Transverse colon (tissue), 4 donors: ENCODE measurements around the gene UAP1L1. TPM values are rescaled to one million over a fixed set of nuclear protein-coding genes. Genes with fewer than 3 reads are reported as not detected.
A peak's percentile ranks its signal among the peaks of the same experiment; 100 is the strongest.

Experiments used
- DNase-seq: peaks from one replicate; pipeline ENCODE4 v3.0.0-alpha.2; 2019
- H3K27ac ChIP-seq, 4 donors: fragments of 200-600 bp; sonication (generic); 2 replicates each; pipeline ENCODE4 v1.5.1; 2016 to 2018; ENCODE audit warnings: inconsistent platforms in 4 of 4
- H3K27me3 ChIP-seq: fragments of 200-600 bp; sonication (generic); 2 replicates; pipeline ENCODE4 v1.5.1; 2017; ENCODE audit warnings: inconsistent platforms
- H3K36me3 ChIP-seq, 4 donors: fragments of 200-600 bp; sonication (generic); 2 replicates each; pipeline ENCODE4 v1.5.1; 2017 to 2019; ENCODE audit warnings: inconsistent platforms in 4 of 4
- H3K4me1 ChIP-seq, 4 donors: fragments of 200-600 bp; sonication (generic); 2 replicates each; pipeline ENCODE4 v1.5.1; 2017 to 2020; ENCODE audit warnings: inconsistent platforms in 4 of 4
- H3K4me3 ChIP-seq, 4 donors: fragments of 200-600 bp; sonication (generic); 1 replicate in 1 of 4; 2 replicates in 3 of 4; pipeline versions ENCODE4 v1.5.1 to v1.6.1; 2017 to 2019; ENCODE audit warnings: inconsistent platforms in 4 of 4
- H3K9me3 ChIP-seq, 2 donors: fragments of 200-600 bp; sonication (generic); 2 replicates each; pipeline ENCODE4 v1.5.1; 2017 to 2019; ENCODE audit warnings: inconsistent platforms in 2 of 2
- EP300 ChIP-seq: sonication (generic); formaldehyde crosslinking; IDR thresholded peaks from one replicate; pipeline ENCODE4 v1.6.1; 2017; ENCODE audit warnings: antibody characterized with exemption, low read depth
- POLR2A ChIP-seq: fragments of 450-650 bp; IDR thresholded peaks from one replicate; pipeline ENCODE4 v1.6.1; 2016; ENCODE audit warnings: antibody characterized with exemption, mild to moderate bottlenecking, moderate library complexity
- POLR2AphosphoS5 ChIP-seq, 3 donors: sonication (generic); formaldehyde crosslinking; IDR thresholded peaks; one replicate each; pipeline ENCODE4 v1.6.1; 2016; ENCODE audit warnings: antibody characterized with exemption in 3 of 3
- WGBS, 2 donors: methylation state at CpG; one replicate each; pipeline ENCODE4 v1.1.5; 2018; ENCODE audit warnings: low coverage in 1 of 2; 5-methylcytosine and 5-hydroxymethylcytosine counted together
- in situ Hi-C, 4 donors: fragments of 200-750 bp; cut with MboI; loops; one replicate each; pipeline versions ENCODE4 v1.15.0 to v1.15.1; 2017; ENCODE audit warnings: low sequenced_read_pairs in 3 of 4, low pct_ligation_motif_present in 1 of 4, low pct_unique_long_range_greater_than_20kb in 1 of 4
- intact Hi-C: fragments of 100-400 bp; cut with DNase I; formaldehyde crosslinking; loops from one replicate; pipeline ENCODE4 v1.15.1; 2023; ENCODE audit warnings: low total_unique reads
- total RNA-seq, 4 donors: library from RNA; depleted of rRNA; stranded (reverse); fragments of >200 nt; gene quantifications; one replicate each; pipeline ENCODE4 v1.1.0, GENCODE V29; 2016
- TF ChIP-seq, protein P1 (sequence below), 5 experiments: fragments of 200-600 bp in 3 of 5; fragments of 450-650 bp in 2 of 5; sonication (generic) in 3 of 5; IDR thresholded peaks; 1 replicate in 2 of 5; 2 replicates in 3 of 5; pipeline ENCODE4 v1.5.1; 2016 to 2017; ENCODE audit warnings: antibody characterized with exemption in 5 of 5, inconsistent platforms in 3 of 5, mild to moderate bottlenecking in 2 of 5, moderate library complexity in 1 of 5

UAP1L1 gene
- total RNA-seq, 4 donors from 2014 or later = 6.4 to 28.8 (median 11.7) TPM

DNA sequence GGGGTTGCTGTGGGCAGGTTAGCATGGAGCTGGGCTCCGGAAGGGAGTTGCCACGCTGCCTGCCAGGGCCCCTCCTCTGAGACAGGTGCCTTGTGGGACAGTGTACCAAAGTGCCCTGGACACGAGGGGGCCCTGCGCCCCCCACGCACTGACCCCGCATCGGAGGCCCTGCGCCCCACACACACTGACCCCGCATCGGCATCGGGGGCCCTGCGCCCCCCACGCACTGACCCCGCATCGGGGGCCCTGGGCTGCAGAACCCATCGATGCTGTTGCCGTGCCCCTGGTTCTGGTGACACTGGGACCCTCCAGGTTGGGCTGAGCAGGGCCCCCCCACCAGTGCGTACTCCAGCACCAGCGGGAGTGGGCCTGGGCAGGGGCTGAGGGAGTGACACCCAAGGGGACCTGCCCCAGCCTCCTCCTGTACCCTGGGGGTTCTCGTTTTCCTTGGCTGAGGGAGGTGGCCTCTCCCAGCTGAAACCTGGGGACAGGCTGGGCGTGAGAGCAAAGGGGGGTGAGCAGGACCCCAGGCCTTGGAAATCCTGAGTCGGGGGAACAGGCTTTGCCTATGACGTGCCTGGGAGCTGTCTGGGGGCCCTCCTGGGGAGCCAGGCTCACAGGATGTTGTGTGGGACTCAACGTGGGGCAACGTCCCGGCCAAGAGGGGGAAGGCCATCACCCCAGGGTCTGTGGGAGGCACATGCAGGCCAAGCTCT is 13.8 kb upstream of the UAP1L1 start:
- no peak for TF ChIP-seq POLR2AphosphoS5 (IDR thresholded peaks at IDR 0.05)
- TF ChIP-seq, protein P1, sequence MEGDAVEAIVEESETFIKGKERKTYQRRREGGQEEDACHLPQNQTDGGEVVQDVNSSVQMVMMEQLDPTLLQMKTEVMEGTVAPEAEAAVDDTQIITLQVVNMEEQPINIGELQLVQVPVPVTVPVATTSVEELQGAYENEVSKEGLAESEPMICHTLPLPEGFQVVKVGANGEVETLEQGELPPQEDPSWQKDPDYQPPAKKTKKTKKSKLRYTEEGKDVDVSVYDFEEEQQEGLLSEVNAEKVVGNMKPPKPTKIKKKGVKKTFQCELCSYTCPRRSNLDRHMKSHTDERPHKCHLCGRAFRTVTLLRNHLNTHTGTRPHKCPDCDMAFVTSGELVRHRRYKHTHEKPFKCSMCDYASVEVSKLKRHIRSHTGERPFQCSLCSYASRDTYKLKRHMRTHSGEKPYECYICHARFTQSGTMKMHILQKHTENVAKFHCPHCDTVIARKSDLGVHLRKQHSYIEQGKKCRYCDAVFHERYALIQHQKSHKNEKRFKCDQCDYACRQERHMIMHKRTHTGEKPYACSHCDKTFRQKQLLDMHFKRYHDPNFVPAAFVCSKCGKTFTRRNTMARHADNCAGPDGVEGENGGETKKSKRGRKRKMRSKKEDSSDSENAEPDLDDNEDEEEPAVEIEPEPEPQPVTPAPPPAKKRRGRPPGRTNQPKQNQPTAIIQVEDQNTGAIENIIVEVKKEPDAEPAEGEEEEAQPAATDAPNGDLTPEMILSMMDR (IDR thresholded peaks at IDR 0.05) = no peak
- no peak for TF ChIP-seq POLR2A
- TF ChIP-seq EP300 = no peak
- 81% methylated on average over 25 of the region's 26 CpGs; no CpG with 5 or more reads in 1 of the 2 donors for WGBS, 2 donors
- Histone ChIP-seq H3K4me3 (no peak overlapping the region), H3K27ac (no peak overlapping the region), H3K27me3 (no peaks in the 10 kb centered on the region), H3K9me3 (no peaks in the 10 kb centered on the region), H3K36me3 (no peaks in the 10 kb centered on the region), H3K4me1 (peaks cover 0 to 6% (median 4%) of the 10 kb centered on the region in 4 donors)
- DNase-seq = no peak
- intact Hi-C loops = no loop called here
- in situ Hi-C loops = no loop called here

DNA sequence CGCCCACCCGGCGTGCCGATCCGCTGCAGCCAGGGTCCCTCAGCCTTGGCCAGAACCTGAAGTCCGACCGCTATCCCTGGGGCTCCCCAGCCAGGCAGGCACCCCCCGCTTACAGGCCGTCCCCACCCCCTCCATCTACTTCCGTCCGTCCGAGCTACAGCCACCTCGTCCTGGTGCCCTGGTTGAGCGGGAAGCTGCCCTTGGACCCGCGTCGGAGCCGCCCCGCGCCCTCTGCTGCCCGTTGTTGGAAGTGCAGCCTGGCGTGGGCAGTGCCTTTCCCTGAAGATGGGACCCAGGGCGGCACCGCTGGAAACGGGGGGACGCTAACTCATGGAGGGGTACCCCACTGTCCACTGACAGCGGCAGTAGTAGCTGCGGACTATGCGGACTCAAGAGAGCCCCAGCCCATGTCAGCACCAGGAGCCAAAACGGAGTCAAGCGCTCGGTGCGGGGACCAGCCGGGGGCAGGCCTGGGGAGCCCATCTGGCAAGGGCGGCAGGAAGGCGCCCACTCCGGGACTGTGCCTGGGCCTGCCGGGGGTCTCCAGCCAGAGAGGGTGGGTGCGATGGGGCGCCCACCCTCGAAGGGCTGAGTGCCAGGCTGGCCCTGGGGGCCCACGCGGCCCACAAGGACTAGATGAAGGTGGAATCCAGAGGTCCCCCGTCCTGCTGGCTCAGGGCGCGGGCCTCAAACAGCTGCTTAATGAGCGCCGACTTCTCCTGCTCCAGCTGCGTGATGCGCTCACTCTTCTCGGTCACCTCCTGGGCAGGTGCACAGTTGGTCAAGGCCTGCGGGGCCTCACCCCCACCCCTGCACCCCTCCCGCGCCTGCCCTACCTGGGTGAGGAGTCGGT is 13.1 kb upstream of the UAP1L1 start:
- Histone ChIP-seq H3K27me3 (peaks cover 8% of the 10 kb centered on the region), H3K9me3 (no peaks in the 10 kb centered on the region), H3K4me3 (no peak overlapping the region), H3K36me3 (no peaks in the 10 kb centered on the region), H3K4me1 (peaks cover 3 to 14% (median 9%) of the 10 kb centered on the region in 4 donors), H3K27ac (no peak overlapping the region)
- 46% methylated on average over 46 of the region's 55 CpGs; no CpG with 5 or more reads in 1 of the 2 donors for WGBS, 2 donors
- in situ Hi-C loops (no loop called here), intact Hi-C loops (no loop called here)
- peak; percentile 75 for DNase-seq
- TF ChIP-seq, protein P1 (IDR thresholded peaks at IDR 0.05) = peak; percentile 97 to 99 (median 98)
- TF ChIP-seq POLR2A = no peak

DNA sequence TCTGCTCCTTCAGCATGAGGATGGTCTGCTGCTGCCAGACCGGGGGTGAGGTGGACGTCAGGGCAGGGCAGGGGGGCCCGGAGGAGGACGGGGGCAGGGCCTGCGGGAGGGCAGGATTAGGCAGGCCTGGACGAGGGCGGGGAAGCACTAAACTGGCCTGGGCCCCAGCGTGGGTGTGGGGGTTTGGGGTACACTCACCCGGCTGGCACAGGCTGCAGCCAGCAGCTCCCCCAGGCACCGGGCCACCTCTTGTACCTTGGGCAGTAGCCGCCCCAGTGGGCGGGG is 12.5 kb upstream of the UAP1L1 start:
- H3K4me1 ChIP-seq = peaks cover 3 to 20% (median 15%) of the 10 kb centered on the region in 4 donors
- TF ChIP-seq EP300 = no peak
- no peak for TF ChIP-seq POLR2AphosphoS5 (IDR thresholded peaks at IDR 0.05)
- TF ChIP-seq, protein P1 (IDR thresholded peaks at IDR 0.05) = no peak
- no peak for TF ChIP-seq POLR2A
- in situ Hi-C loops = no loop called here
- H3K27me3 ChIP-seq = peaks cover 13% of the 10 kb centered on the region
- H3K36me3 ChIP-seq = no peaks in the 10 kb centered on the region
- DNase-seq = no peak
- no peak overlapping the region for H3K27ac ChIP-seq
- intact Hi-C loops = no loop called here
- WGBS, 2 donors = 89% methylated on average over 12 of the region's 12 CpGs; no CpG with 5 or more reads in 1 of the 2 donors
- H3K4me3 ChIP-seq = no peak overlapping the region
- no peaks in the 10 kb centered on the region for H3K9me3 ChIP-seq

DNA sequence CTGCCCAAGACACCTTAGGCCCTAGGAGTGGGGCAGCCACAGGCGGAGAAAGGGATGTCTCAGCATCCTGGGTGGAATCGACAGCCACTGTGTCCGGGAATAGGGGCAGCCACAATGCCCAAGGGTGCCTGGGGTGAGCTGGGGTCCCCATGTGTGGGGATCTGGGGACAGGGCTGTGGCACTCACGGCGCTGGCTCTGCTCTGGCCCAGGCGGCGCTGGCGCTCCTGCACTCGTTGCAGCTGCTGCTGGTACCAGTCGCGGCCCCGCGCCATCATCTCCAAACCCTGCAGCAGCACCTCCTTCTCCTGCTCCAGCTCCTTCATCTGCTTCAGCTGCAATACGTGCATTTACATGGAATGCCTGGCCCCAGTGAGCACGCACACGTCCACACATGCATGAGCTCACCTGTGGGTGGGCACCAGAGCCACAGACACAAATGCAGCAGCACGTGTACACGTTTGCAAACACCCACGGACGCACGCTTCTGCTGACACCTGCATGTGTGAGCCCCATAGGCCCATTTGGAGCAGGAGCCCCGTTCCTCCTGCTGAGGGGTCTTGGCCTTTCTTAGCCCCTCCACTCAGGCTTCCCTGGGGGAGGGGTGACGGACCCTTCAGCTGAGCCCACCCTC is 11.9 kb upstream of the UAP1L1 start:
- in situ Hi-C loops = no loop called here
- TF ChIP-seq POLR2AphosphoS5 (IDR thresholded peaks at IDR 0.05) = no peak
- TF ChIP-seq EP300 = no peak
- no peak for TF ChIP-seq POLR2A
- intact Hi-C loops = no loop called here
- WGBS, 2 donors = 90% methylated on average over 23 of the region's 23 CpGs; no CpG with 5 or more reads in 1 of the 2 donors
- Histone ChIP-seq H3K36me3 (no peaks in the 10 kb centered on the region), H3K9me3 (no peaks in the 10 kb centered on the region), H3K27me3 (peaks cover 14% of the 10 kb centered on the region), H3K4me3 (no peak overlapping the region), H3K27ac (no peak overlapping the region), H3K4me1 (peaks cover 3 to 20% (median 15%) of the 10 kb centered on the region in 4 donors)
- no peak for DNase-seq
